SK-N-MC (cell line): ENCODE results near the gene AGER.

ENCODE experiments used
- EZH2 ChIP-seq: fragments of 200-600 bp; sonication (generic); IDR thresholded peaks from one replicate; pipeline ENCODE4 v1.6.1; 2017; ENCODE audit warnings: antibody characterized with exemption
- POLR2AphosphoS5 ChIP-seq: IDR thresholded peaks from 2 replicates; pipeline ENCODE4 v1.6.1; 2012; ENCODE audit warnings: mild to moderate bottlenecking, low read depth, low read length, borderline replicate concordance

GRCh38 chr6:32149932-32150870 is 33.9 kb downstream of the AGER start:
- TF ChIP-seq POLR2AphosphoS5 = no peak
- no peak for TF ChIP-seq EZH2
